ENCODE measurements around the gene FBXO2. TPM values are rescaled to one million over a fixed set of nuclear protein-coding genes. Genes with fewer than 3 reads are reported as not detected.

The FBXO2 gene, protein sequence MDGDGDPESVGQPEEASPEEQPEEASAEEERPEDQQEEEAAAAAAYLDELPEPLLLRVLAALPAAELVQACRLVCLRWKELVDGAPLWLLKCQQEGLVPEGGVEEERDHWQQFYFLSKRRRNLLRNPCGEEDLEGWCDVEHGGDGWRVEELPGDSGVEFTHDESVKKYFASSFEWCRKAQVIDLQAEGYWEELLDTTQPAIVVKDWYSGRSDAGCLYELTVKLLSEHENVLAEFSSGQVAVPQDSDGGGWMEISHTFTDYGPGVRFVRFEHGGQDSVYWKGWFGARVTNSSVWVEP
- total RNA-seq = 1 to 10 TPM; 1.3 to 1.8 TPM

DNA sequence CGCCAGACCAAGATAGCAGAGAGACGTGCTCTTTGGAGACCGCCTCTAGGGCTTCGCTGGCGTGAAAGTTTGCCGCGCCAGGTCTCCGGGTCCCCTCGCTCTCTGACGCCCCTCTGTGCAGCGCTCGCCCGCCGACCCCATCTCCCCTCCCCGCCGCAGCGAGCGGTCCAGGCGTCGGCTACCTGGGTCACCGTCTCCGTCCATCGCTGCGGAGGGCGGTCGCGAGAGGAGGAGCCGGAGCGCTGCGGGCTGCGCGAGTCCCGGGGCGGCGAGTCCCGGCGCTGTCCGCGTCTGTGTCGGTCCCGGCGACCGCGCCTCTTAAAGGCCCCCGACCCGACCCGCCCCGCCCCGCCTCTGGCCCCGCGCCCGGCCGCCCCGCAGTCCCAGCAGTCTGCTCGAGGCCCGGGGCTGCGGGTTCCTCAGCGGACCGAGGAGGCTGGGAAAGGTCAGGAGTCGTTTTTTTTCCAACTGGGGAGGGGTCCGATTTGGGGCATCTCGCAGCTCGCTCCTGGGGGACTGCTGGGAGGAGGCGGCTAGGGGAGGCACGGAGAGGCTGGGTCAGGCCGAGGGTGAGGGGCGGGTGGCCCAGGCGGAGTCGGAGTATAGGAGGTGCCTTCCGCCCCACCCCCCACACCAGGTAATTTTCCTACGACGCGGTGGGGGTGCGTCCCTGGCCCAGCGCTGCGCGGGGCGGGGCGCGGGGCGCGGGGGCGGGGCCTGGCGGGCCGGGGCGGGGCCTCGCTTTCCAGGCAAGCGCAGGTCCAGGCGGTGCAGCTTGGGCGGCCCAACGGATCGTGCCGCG, at the start of gene FBXO2, which contains the start of gene FBXO44:
FBXO2 (minus strand) TSS at position 293 of the 802 bp plus-strand sequence; CDS start at position 204, 89 bp downstream.
FBXO44 (plus strand) TSS at position 741 of the 802 bp plus-strand sequence. CDS start 959 bp downstream, outside the sequence.
- ChIA-PET POLR2A (interaction anchor here (1.1 to 1.8 kb wide), 2 partner anchors 10 to 11 kb away, joined by 3 to 5 read pairs; partner anchors contain the start of gene FBXO6), CTCF (interaction anchor here (1.5 to 14.2 kb wide), 4 partner anchors 9 to 68 kb away, joined by 3 to 133 read pairs (median 16); partner anchors contain the start of gene FBXO6)

- POLR2A ChIA-PET = no interaction called here
- CTCF ChIA-PET = no interaction called here
Observed at GRCh38 chr1:11703357-11704193, 49.3 kb upstream of the FBXO2 start.

- ChIA-PET CTCF (no interaction called here), POLR2A (no interaction called here)
Observed at GRCh38 chr1:11701981-11702803, 48.0 kb upstream of the FBXO2 start.

GRCh38 chr1:11701551-11701961, 47.3 kb upstream of the FBXO2 start:
- ChIA-PET POLR2A (no interaction called here), CTCF (no interaction called here)

GRCh38 chr1:11700601-11701467, 46.6 kb upstream of the FBXO2 start:
- CTCF ChIA-PET = interaction anchor here (1.0 to 1.2 kb wide), 2 partner anchors 12 to 19 kb away, joined by 3 read pairs; no protein-coding TSS in a partner anchor
- POLR2A ChIA-PET = no interaction called here

- ChIA-PET POLR2A (no interaction called here), CTCF (interaction anchor here (1.2 kb wide), 1 partner anchor 52 kb away, joined by 3 read pairs; no protein-coding TSS in a partner anchor)
Observed at GRCh38 chr1:11697893-11698210, 43.6 kb upstream of the FBXO2 start.

DNA sequence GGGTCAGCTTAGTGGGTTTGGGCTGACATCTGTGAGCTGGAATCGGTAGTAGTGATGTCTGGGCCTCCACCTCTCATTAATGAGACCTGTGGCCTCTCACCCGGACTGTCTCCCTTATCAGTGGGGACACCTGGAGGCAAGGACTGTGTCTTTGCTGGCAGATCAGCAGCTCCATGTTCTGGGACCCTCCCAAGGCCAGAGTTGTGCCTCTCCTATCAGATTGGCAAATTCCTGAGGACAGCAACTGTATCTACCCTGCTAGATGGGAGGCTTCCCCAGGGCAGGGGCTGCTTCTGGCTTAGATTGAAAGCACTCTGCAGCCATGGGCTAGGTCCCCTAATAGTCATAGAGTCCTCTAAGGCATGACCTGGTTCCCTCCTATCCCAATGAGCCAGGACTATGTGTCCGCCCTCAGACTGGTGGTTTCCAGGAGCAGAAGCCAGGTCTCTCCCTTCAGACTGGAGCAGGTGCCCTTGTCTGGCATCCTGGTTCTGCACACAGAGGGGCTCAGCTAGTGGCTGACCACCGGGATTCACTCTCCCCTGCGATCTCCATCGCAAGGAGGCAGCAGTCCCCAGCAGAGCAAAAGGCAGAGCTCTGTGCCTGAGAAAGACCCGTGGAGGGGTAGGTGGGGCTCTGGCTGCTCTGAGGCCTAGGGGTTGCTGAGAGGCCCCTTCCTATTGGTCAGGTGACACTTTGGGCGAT, 43.1 kb upstream of the FBXO2 start:
- ChIA-PET CTCF (interaction anchor here (0.6 to 1.2 kb wide), 2 partner anchors 52 to 657 kb away, joined by 3 read pairs; no protein-coding TSS in a partner anchor), POLR2A (interaction anchor here (0.7 kb wide), 1 partner anchor 281 kb away, joined by 4 read pairs; no protein-coding TSS in a partner anchor)

DNA sequence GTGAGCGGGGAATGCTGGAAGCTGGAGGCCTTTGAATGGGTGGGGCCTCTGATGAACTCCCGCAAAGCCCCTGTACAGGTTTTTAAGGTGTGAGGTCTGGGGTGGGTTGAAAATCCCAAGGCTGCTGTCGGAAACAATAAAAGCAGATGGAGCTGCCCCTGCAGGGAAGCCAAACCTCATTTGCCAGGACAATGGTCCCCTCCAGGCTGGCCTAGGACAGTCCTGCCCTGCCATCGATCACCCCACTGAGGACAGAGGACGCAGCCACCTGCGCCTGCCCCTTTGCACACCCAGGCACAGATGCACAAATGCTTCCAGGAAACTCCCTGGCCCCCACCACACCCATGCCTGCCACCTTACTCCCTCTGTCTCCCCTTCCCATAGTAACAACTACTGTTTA, 41.6 kb upstream of the FBXO2 start:
- POLR2A ChIA-PET = no interaction called here
- CTCF ChIA-PET = interaction anchor here (1.3 kb wide), 1 partner anchor 24 kb away, joined by 3 read pairs; no protein-coding TSS in a partner anchor

GRCh38 chr1:11693917-11694316, 39.7 kb upstream of the FBXO2 start:
- CTCF ChIA-PET = interaction anchor here (1.1 to 3.7 kb wide), 4 partner anchors 13 to 44 kb away, joined by 3 to 16 read pairs (median 6); partner anchors contain the start of genes FBXO6 and MAD2L2
- POLR2A ChIA-PET = no interaction called here

GRCh38 chr1:11693024-11693590, 38.9 kb upstream of the FBXO2 start:
- CTCF ChIA-PET = interaction anchor here (1.0 to 3.7 kb wide), 5 partner anchors 12 to 45 kb away, joined by 3 to 16 read pairs (median 5); partner anchors contain the start of genes FBXO6 and MAD2L2
- POLR2A ChIA-PET = no interaction called here

GRCh38 chr1:11691928-11692711, 37.9 kb upstream of the FBXO2 start:
- POLR2A ChIA-PET = no interaction called here

GRCh38 chr1:11691302-11691914, 37.2 kb upstream of the FBXO2 start, which contains the start of gene DRAXIN:
Gene DRAXIN (plus strand): TSS chr1:11691710. CDS start chr1:11706259, 14,549 bp downstream.
- POLR2A ChIA-PET = no interaction called here
- CTCF ChIA-PET = interaction anchor here (0.7 to 1.8 kb wide), 2 partner anchors 41 to 415 kb away, joined by 3 to 5 read pairs; no protein-coding TSS in a partner anchor

More at GRCh38 chr1:11691928-11692711, 37.9 kb upstream of the FBXO2 start:
- CTCF ChIA-PET = interaction anchor here (1.0 to 3.7 kb wide), 4 partner anchors 11 to 44 kb away, joined by 4 to 16 read pairs (median 6); partner anchors contain the start of genes FBXO6 and MAD2L2

- ChIA-PET POLR2A (interaction anchor here (0.9 kb wide), 1 partner anchor 26 kb away, joined by 5 read pairs; no protein-coding TSS in a partner anchor), CTCF (interaction anchor here (0.6 to 1.8 kb wide), 5 partner anchors 9 to 414 kb away, joined by 3 to 5 read pairs (median 5); partner anchors contain the start of gene FBXO6)
Observed at GRCh38 chr1:11690397-11691301, 36.4 kb upstream of the FBXO2 start.

DNA sequence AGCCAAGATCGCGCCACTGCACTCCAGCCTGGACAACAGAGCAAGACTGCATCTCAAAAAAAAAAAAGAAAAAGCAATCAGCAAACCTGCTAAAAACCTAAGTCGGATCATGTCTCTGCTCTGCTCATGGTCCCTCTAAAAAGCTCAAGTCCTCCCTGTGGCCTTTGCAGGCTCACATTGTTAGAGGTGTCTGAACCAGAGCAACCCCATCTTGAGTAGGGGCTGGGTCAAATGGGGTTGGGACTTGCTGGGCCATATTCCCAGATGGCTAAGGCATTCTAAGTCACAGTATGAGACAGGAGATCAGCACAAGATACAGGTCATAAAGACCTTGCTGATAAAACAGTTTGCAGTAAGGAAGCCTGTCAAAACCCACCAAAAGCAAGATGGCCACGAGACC, 34.3 kb upstream of the FBXO2 start:
- CTCF ChIA-PET = interaction anchor here (0.6 kb wide), 1 partner anchor 22 kb away, joined by 3 read pairs; no protein-coding TSS in a partner anchor
- POLR2A ChIA-PET = no interaction called here
